HL-60 (cell line): ENCODE data around the gene SMC3.

Experiments
- GABPA ChIP-seq: IDR thresholded peaks from 2 replicates; pipeline ENCODE4 v1.6.1; 2012; ENCODE audit warnings: low read depth
- POLR2AphosphoS5 ChIP-seq: IDR thresholded peaks from 2 replicates; pipeline ENCODE4 v1.6.1; 2012; ENCODE audit warnings: low read depth
- SPI1 ChIP-seq: IDR thresholded peaks from 2 replicates; pipeline ENCODE4 v1.6.1; 2012; ENCODE audit warnings: low read depth, mild to moderate bottlenecking, borderline replicate concordance
- TF ChIP-seq, protein P1 (sequence below): IDR thresholded peaks from one replicate; pipeline ENCODE4 v1.5.1; 2011; ENCODE audit warnings: low read length, control low read depth, inconsistent platforms; ENCODE audit not compliant: insufficient read depth
- TF ChIP-seq, protein P2 (sequence below): IDR thresholded peaks from 2 replicates; pipeline ENCODE4 v1.6.1; 2012; ENCODE audit warnings: low read depth; ENCODE audit not compliant: insufficient replicate concordance

DNA sequence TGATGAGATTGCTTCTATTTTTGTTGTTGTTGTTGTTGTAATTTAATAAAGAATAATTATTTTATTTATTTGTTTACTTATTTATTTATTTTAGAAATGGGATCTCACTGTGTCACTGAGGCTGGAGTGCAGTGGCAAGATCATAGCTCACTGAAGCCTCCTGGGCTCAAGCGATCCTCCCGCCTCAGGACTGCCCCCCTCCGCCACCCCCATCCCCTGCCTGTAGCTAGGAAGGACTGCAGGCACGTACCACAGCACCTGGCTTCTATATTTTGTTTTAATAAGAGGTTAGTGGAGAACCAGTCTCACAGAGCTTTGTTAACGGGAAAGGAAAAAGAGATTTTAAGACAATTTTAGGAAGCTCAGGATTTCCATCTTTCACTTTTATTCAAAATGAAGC lies 19.5 kb upstream of the SMC3 start:
- TF ChIP-seq, protein P1, sequence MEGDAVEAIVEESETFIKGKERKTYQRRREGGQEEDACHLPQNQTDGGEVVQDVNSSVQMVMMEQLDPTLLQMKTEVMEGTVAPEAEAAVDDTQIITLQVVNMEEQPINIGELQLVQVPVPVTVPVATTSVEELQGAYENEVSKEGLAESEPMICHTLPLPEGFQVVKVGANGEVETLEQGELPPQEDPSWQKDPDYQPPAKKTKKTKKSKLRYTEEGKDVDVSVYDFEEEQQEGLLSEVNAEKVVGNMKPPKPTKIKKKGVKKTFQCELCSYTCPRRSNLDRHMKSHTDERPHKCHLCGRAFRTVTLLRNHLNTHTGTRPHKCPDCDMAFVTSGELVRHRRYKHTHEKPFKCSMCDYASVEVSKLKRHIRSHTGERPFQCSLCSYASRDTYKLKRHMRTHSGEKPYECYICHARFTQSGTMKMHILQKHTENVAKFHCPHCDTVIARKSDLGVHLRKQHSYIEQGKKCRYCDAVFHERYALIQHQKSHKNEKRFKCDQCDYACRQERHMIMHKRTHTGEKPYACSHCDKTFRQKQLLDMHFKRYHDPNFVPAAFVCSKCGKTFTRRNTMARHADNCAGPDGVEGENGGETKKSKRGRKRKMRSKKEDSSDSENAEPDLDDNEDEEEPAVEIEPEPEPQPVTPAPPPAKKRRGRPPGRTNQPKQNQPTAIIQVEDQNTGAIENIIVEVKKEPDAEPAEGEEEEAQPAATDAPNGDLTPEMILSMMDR: no peak
- TF ChIP-seq POLR2AphosphoS5: no peak
- no peak for TF ChIP-seq SPI1
- TF ChIP-seq, protein P2, sequence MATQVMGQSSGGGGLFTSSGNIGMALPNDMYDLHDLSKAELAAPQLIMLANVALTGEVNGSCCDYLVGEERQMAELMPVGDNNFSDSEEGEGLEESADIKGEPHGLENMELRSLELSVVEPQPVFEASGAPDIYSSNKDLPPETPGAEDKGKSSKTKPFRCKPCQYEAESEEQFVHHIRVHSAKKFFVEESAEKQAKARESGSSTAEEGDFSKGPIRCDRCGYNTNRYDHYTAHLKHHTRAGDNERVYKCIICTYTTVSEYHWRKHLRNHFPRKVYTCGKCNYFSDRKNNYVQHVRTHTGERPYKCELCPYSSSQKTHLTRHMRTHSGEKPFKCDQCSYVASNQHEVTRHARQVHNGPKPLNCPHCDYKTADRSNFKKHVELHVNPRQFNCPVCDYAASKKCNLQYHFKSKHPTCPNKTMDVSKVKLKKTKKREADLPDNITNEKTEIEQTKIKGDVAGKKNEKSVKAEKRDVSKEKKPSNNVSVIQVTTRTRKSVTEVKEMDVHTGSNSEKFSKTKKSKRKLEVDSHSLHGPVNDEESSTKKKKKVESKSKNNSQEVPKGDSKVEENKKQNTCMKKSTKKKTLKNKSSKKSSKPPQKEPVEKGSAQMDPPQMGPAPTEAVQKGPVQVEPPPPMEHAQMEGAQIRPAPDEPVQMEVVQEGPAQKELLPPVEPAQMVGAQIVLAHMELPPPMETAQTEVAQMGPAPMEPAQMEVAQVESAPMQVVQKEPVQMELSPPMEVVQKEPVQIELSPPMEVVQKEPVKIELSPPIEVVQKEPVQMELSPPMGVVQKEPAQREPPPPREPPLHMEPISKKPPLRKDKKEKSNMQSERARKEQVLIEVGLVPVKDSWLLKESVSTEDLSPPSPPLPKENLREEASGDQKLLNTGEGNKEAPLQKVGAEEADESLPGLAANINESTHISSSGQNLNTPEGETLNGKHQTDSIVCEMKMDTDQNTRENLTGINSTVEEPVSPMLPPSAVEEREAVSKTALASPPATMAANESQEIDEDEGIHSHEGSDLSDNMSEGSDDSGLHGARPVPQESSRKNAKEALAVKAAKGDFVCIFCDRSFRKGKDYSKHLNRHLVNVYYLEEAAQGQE: no peak
- no peak for TF ChIP-seq GABPA
